Panc1 (cell line): ENCODE measurements around the gene SSBP3.

Source experiments
- CTCF ChIP-seq: fragments of 450-650 bp; IDR thresholded peaks from 2 replicates; pipeline ENCODE4 v1.5.1; 2017; ENCODE audit warnings: mild to moderate bottlenecking
- POLR2AphosphoS5 ChIP-seq: IDR thresholded peaks from 2 replicates; pipeline ENCODE4 v1.6.1; 2012; ENCODE audit warnings: mild to moderate bottlenecking, low read depth, low read length, moderate library complexity

GRCh38 chr1:54274881-54275280, 131.3 kb downstream of the SSBP3 start:
- TF ChIP-seq CTCF = no peak
- TF ChIP-seq POLR2AphosphoS5 = no peak
